Measurements from ENCODE around the gene ABCG4. TPM values are rescaled to one million over a fixed set of nuclear protein-coding genes. Genes with fewer than 3 reads are reported as not detected.

The ABCG4 gene
- total RNA-seq, 1 donor from 2014 or later = 0.15 TPM

DNA sequence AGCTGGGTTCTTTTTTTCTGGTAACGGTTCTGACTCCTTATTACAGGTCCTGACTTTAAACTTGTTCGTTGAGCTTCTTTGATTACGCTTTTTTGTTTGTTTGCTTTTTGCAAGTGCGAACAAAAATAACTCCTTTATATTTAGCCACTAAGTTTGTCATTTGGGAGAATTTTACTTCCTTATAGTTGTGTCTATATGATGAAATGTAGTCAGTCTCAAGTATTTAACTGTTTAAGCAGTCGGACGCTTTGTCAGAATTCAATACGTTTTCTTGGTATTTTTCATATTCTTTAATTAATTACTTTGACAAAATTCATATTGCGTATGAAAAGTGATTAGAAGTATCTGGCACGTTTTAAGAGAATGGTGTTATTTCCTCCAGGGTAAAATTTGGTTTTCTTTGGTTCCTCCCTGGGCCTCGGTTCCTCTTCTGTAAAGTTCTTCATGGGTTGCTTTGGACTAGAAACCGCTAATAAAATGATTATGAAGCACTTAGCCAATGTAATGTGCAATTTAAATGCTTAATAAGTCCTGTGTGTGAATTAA, 58.6 kb downstream of the ABCG4 start:
- Histone ChIP-seq H3K27ac (peak overlapping the region; percentile 89), H3K36me3 (no peaks in the 10 kb centered on the region), H3K4me3 (peak overlapping the region; percentile 93), H3K9me3 (no peaks in the 10 kb centered on the region), H3K4me1 (peaks cover 46% of the 10 kb centered on the region), H3K27me3 (ENCODE audit: low read depth) (no peaks in the 10 kb centered on the region)
- intact Hi-C loops (cut with DNase I) = no loop called here
- no peak for ATAC-seq
- DNase-seq = no peak
- TF ChIP-seq, protein P1, sequence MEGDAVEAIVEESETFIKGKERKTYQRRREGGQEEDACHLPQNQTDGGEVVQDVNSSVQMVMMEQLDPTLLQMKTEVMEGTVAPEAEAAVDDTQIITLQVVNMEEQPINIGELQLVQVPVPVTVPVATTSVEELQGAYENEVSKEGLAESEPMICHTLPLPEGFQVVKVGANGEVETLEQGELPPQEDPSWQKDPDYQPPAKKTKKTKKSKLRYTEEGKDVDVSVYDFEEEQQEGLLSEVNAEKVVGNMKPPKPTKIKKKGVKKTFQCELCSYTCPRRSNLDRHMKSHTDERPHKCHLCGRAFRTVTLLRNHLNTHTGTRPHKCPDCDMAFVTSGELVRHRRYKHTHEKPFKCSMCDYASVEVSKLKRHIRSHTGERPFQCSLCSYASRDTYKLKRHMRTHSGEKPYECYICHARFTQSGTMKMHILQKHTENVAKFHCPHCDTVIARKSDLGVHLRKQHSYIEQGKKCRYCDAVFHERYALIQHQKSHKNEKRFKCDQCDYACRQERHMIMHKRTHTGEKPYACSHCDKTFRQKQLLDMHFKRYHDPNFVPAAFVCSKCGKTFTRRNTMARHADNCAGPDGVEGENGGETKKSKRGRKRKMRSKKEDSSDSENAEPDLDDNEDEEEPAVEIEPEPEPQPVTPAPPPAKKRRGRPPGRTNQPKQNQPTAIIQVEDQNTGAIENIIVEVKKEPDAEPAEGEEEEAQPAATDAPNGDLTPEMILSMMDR (IDR thresholded peaks at IDR 0.05) = no peak

DNA sequence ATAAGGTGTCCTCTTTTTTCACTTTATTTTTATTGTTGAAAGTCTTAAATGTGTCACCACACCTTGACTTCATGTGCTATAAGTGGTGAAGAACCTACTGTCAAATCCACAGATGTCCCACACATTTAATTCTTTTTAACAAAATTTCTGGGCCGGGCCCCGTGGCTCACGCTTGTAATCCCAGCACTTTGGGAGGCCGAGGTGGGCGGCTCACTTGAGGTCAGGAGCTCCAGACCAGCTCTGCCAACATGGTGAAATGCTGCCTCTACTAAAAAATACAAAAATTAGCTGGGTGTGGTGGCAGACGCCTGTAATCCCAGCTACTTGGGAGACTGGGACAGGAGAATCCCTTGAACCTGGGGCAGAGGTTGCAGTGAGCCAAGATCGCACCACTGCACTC, 60.3 kb downstream of the ABCG4 start:
- H3K27me3 ChIP-seq (ENCODE audit: low read depth) = no peaks in the 10 kb centered on the region
- no peak for DNase-seq
- TF ChIP-seq, protein P1 (IDR thresholded peaks at IDR 0.05) = no peak
- intact Hi-C loops (cut with DNase I) = no loop called here
- no peaks in the 10 kb centered on the region for H3K36me3 ChIP-seq
- no peak overlapping the region for H3K27ac ChIP-seq
- H3K4me1 ChIP-seq = peaks cover 52% of the 10 kb centered on the region
- ATAC-seq = no peak
- H3K9me3 ChIP-seq = no peaks in the 10 kb centered on the region
- no peak overlapping the region for H3K4me3 ChIP-seq

DNA sequence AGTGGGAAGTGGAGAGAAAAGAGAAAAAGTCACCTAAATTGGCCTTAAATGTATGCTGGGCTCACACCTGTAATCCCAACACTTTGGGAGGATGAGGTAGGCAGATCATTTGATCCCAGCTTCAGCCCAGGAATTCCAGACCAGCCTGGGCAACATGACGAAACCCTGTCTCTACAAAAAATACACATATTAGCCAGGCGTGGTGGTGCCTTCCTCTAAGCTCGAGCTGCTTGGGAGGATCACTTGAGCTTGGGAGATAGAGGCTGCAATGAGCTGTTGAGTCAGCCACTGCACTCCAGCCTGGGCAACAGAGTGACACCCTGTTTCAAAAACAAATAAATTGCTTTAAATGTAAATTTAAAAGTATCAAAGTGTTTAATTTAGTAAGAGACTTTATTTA, 61.2 kb downstream of the ABCG4 start:
- ATAC-seq = no peak
- H3K4me1 ChIP-seq = peaks cover 50% of the 10 kb centered on the region
- intact Hi-C loops (cut with DNase I) = no loop called here

More for the DNA sequence above, 61.2 kb downstream of the ABCG4 start:
- H3K27ac ChIP-seq = no peak overlapping the region
- no peaks in the 10 kb centered on the region for H3K36me3 ChIP-seq
- TF ChIP-seq, protein P1 (IDR thresholded peaks at IDR 0.05) = no peak
- H3K27me3 ChIP-seq (ENCODE audit: low read depth) = no peaks in the 10 kb centered on the region
- no peak overlapping the region for H3K4me3 ChIP-seq
- no peaks in the 10 kb centered on the region for H3K9me3 ChIP-seq
- no peak for DNase-seq

Other genes with a start within 250 kb of the ABCG4 start
- 48.9 TPM for gene BCL9L, start 223.1 kb upstream of the ABCG4 start, total RNA-seq
- not detected for gene UPK2, start 192.8 kb upstream of the ABCG4 start, total RNA-seq
- gene FOXR1, start 177.3 kb upstream of the ABCG4 start, total RNA-seq = not detected
- gene CENATAC, start 150.9 kb upstream of the ABCG4 start, total RNA-seq = 51.0 TPM
- 878 TPM for gene RPS25, start 130.7 kb upstream of the ABCG4 start, total RNA-seq
- 49.7 TPM for gene TRAPPC4, start 130.3 kb upstream of the ABCG4 start, total RNA-seq
- 13.2 TPM for gene SLC37A4, start 118.2 kb upstream of the ABCG4 start, total RNA-seq
- gene HYOU1, start 91.8 kb upstream of the ABCG4 start, total RNA-seq = 115 TPM
- 45.6 TPM for gene VPS11, start 81.2 kb upstream of the ABCG4 start, total RNA-seq
- gene HMBS, start 64.2 kb upstream of the ABCG4 start, total RNA-seq = 16.7 TPM
- gene DPAGT1, start 47.2 kb upstream of the ABCG4 start, total RNA-seq = 40.6 TPM
- gene C2CD2L, start 41.7 kb upstream of the ABCG4 start, total RNA-seq = 16.5 TPM
- 31.0 TPM for gene HINFP, start 27.5 kb upstream of the ABCG4 start, total RNA-seq
- gene NLRX1, start 19.7 kb downstream of the ABCG4 start, total RNA-seq = 16.5 TPM
- gene NHERF4, start 36.4 kb downstream of the ABCG4 start, total RNA-seq = not detected
- 39.0 TPM for gene CBL, start 57.3 kb downstream of the ABCG4 start, total RNA-seq
- gene MCAM, start 168.1 kb downstream of the ABCG4 start, total RNA-seq = 67.1 TPM
- gene RNF26, start 185.5 kb downstream of the ABCG4 start, total RNA-seq = 19.3 TPM
- 28.2 TPM for gene C1QTNF5, start 191.8 kb downstream of the ABCG4 start, total RNA-seq
- gene MFRP, start 197.7 kb downstream of the ABCG4 start, total RNA-seq = not detected
- 5.1 TPM for gene USP2, start 232.6 kb downstream of the ABCG4 start, total RNA-seq

Measured in lower lobe of right lung (tissue), 2 donors.